Stimulated activated CD8-positive, alpha-beta memory T cell treated with anti-CD3 and anti-CD28 coated beads, Interleukin-12 subunit alpha, Interleukin-12 subunit beta, amount 100 ng/mL, for 1 hour (primary cell): ENCODE results near the gene LRGUK.
"Not testable (repeated sequence)": the region's sequence is repeated elsewhere in the genome, so short reads cannot be mapped to it uniquely, and the experiment has no call there.

ENCODE experiments used
- DNase-seq: peaks from one replicate; pipeline ENCODE4 v3.0.0-alpha.2; 2020; ENCODE audit warnings: low read depth

LRGUK gene

DNA sequence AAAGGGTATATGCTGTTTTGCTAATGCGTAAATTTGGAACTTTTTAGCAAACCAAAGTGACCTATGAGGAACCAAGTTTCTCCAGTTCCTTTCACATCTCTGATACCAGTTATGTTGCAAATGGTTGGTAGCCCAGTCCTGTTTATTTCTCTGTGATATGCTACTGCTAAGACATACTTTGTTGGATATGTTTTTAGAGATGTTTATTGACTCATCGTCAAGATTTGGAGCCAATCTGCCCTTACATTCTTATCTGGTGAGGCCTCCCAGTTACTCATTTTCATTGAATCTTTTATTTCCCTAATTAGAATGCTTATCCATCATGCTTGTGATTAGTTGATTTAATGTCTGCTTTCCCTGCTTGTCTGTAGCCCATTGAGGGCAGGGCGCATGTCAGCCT is 58.9 kb downstream of the LRGUK start:
- DNase-seq: no peak

DNA sequence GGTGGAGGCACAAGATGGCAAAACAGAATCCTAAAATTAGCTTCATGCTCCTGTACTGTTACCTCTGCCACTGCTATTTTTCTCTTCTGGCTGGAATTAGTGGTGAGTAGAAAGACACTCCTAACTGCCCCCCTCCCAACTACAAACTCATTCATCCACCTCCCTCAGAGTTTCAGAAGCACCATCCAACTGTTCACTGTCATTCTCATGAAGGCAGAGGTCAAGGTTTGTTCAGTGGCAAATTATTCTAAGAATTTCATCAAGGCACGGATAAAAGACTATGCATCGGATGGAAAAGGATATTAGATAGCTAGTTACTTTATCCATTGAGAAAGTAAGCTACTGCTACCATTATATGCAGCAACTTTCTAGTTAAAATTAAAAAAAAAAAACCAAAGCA is 59.7 kb downstream of the LRGUK start:
- no peak for DNase-seq

DNA sequence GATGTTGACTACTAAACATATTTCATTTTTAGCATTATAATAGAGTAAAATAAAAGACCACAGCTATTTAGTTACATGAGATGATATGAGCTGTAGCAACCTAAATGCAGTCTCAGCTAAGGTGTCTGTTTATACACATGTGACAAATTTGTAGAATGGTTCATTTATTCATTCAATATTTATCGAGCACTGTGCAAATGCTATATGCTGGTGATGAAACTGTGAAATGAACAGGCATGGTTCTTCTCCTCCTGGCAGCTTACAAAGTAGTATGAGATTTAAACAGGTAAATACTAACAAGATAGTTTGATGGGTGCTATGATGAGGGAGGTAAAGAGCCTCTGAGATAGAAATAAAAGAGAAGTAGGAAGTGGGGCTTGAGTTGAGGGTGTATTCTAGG is 60.8 kb downstream of the LRGUK start:
- no peak for DNase-seq

DNA sequence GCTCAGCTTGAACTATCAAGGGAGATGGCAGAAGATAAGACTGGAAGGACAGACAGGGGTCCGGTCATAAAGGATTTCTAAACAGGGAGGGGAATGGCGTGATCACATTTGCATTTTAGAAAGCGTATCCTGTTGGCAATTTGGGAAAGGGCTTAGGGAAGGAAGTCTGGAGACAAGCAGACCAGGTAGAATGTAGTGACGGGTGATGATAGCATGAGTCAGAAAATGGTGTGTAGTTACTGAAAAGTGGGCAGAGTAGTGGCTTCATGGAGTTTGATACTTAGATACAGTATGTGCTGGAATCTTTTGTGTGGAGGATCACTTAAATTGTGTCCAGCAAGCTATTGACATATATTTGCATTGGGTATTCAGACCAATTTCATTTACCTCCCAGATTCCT is 61.2 kb downstream of the LRGUK start:
- DNase-seq: no peak

DNA sequence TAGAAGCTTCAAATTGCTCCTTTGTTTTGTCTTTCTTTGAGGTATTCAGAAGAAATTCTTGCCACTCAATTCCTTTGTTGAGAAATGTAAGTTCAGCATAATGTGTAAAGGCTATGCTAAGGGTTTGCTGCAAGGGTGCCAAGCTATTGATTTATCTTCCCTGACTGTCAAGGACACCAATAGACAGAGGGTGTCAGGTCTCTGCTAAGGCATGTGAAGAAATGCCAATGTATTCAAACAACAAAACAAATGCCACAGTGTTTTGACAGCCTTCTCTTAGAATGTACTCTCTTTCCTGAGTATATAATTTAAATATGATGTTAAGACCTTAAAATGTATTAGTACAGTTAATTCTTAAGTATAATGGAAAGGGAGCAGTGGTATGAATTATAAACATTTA is 62.4 kb downstream of the LRGUK start:
- no peak for DNase-seq

DNA sequence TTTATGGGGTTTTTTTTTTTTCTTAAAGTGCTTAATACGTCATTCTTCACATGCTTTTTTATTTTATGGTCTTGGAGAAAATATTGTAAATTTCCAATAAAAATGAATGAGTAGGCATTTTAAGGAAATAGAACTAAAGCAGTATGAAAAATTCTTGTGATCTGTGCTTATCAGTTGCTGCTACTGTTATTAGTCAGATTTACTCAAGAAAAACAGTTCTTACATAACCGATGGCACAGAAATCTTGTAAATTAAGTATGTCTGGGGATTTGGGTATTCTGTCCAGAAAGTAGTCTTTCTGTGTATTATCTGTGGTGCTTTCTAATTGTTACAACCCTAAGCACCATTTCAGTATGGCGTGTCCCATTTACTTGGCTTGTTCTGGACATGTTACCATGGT is 64.7 kb downstream of the LRGUK start:
- DNase-seq: no peak

DNA sequence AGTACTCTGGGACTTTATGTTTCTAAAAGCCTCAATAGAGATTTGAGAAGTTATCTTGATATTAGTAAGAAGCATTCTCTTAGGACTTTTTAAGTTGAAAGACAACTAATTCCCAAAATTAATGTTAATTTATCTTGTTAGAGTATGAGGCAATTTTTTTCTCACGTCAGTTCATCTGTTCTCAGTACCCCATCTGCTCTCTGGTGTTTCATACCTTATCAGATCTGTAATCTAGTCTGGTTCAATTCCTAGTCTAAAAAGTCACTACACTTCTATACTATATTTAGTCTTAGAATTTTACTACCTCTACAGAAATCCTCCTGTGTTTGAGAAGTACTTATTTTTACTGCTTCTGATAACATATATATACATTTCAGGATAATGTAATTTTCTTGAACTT is 66.1 kb downstream of the LRGUK start:
- no peak for DNase-seq

DNA sequence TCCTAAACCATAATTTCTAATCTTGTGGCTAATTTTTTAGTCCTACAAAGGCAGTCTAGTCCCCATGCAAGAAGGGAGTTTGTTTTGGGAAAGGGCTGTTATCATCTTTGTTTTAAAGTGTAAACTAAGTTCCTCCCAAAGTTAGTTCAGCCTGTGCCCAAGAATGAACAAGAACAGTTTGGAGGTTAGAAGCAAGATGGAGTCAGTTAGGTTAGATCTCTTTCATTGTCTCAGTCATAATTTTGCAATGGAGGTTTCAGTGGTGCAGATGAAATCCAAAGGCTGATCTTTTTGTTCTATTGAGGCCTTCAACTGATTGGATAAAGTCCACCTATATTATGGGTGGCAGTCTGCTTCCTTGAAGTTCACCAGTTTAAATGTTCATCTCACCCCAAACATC is 68.1 kb downstream of the LRGUK start:
- no peak for DNase-seq

DNA sequence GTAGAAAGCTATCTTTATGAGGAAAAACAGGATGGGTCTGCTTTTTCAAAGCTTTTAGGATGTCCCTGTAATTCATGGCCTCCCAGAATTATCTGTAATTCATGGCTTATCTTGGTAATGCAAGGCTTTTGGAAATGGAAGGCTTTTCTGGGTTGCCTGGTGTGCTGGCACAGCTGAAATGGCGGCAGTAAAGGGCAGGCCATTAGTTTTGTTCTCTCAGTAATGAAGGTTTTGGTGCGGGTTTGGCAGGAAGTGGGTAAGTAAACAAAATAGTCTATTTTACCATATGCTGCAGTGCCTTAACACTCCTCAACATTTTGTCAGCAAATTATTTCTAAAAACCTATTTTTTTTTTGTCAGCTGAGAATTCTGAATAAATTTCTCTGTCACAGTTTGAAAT is 69.3 kb downstream of the LRGUK start:
- DNase-seq: no peak

DNA sequence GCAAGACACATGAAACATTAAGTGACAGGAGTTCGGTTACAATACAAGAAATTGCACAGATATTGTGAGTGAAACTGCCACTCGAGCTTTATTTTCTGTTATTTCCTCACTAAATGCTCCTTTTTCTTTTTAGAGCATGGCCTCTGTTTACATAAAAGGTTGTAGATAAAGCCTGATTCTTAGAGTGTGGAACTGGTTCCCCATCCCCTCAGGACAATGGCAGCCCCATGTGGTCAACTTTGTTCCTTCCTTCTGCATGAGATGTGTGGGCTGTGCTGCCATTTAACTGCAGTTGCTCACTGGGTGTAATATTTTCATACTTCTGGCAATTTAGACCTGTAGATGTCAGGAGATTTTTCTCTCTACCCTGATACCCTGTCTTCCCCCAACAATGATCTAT is 70.2 kb downstream of the LRGUK start:
- no peak for DNase-seq

DNA sequence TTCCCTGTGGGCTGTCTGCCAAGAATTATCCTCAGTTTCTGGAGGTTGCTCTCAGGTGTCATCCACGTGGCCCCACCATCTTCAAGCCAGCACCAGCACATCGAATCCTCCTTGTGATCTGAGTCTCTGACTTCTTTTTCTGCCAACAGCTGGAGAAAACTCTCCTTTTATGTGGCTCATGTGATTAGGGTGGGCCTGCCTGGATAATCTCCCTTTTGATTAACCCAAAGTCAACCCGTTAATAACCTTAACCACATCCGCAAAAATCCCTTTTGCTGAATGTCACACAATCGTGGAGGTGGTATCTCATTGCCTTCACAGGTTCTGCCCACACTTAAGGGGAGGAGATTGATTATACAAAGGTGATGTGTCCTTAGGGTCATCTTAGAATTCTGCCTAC is 73.8 kb downstream of the LRGUK start:
- DNase-seq: no peak

DNA sequence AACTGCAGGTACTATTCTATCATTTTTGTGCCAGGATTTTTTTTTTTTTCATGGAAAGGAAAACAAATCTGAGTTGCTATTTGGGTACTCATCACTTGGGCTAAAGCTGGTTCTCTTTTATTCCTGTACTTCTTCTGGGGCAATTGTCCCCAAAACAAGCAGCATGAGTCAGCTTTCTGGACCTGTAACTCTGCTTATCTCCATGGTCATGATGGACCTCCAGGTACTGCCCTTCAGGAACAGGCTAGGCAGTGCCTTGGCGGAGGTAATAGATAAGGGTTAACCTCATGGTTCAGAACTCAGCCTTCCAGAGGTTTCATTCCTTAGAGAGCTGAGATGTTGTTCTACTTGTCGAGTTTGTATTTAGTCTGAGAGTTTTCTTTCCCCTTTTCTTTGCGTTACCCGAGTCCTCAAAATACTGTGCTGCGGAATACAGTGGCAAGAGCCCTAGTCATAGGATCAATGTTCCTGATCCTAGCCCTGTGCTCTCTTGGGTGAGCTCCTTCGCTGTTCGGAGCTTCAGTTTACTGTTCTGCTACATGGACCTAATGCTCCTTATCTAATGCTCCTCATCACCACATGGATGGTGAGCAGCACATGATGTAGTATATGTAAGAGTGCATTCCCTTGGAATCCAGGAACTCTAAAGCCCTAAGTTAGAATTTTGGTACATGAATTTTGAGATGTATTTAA is 74.6 kb downstream of the LRGUK start:
- DNase-seq: no peak

DNA sequence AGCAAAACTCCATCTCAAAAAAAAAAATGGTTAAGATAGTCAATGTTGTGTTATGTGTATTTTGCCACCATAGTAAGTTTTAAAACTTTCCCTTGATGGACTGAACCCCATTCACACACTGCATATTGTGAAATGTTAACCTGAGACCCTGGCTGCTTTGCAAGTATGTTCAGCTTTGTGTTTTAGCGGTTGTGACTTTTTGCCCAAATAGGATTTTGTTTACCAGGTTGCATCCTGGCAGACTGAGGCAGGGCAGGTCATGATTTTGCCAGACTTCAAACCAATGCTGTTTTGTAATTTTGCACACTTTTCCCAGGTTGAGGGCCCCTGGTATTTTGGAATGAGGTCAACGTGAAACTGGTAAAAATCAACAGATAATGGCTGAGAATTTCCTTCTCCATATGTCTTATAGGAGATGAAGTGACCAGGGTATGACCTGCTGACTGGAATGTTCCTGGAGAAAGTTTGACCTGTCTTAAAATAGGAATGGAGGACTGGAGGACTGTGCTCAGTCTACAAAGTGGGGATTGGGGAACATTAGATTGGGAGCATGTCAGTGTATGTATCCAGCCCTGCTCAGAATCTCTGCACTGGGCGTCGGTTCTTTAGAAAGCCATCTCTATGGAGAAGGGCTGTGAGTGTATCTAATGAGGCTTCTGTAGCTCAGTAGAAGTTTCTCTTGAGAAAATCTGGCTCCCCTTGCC is 76.2 kb downstream of the LRGUK start:
- no peak for DNase-seq

DNA sequence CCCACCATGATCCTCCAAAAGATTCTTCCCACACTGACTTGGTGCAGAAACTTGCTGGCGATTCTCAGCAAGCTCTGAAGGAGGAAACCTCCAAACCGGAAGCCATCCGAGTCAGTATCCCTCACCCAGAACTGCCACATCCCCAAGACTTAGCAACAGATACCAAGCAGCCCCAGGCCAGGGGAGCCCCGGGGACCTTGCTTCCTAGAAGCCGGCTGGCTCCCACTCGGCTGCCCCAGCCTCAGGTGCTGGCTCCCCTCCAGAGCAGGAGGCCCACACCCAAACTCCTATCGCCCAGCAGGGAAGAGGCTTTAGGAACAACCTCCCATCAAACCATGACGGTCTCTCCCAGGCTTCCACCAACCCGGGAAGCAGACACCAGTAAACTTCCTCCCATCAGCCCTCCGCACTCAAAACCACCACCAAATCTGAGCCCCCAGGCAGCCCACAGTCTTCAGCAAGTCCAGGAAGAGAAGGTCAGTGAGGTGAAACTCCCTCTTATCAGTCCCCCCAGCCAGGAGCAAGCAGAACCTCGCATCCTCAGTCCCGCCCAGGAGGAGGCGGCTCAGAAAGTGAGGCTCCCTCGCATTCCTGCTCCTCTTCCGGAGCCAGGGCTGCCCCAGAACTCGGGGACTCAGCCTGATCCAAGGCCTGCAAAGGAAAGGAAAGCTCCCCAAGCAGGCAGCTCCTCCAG is 82.3 kb downstream of the LRGUK start:
- no peak for DNase-seq

DNA sequence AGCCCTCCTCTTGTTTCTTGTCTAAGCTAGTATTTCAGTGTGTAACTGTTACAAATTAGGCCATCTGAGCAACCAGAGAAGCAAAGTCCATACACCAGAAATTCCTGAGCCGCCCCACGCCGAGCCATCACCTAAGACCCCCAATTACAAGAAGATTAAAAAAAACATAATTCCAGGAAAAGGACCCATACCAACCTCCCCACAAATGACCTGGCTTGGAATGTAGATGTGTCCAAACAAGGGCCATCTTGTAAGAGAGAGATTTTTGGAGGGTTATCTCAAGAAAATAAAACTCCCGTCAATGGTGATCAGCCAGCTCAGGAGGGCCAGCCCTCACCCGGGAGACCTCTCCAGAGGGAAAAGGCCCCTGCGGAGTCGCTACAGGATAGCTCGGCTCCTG is 83.1 kb downstream of the LRGUK start:
- no peak for DNase-seq

DNA sequence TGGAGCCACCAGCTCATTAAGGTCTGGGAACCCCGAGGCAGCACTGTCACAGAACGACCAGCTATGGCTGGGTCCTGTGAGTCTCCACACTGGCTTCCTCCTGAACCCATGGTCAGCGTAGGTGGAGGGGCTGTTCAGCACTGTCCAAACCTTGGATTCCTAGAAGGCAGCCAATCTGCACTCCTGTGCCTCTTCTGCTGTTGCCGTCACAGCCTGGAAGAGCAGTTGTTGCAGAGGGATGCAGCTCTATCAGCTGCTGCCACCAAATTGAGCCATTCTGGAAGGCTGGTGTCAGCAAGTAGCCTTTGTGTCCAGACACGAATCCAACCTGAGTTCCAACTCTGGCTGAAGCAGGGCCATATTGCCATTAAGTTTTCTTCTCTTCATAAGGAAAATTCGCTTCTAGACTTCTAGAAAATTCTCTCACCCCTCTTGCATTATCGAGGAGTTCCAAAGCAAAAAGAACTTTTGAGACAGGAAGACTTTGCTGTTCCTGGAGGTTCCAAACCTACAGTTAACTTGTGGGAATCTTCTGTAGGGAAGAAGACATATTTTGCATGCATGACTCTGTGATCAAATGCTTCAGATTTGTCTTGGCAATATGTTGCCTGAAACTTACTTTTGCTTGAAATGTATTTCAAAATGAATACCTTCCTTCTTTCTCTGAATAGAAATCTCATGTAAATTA is 84.0 kb downstream of the LRGUK start:
- no peak for DNase-seq

DNA sequence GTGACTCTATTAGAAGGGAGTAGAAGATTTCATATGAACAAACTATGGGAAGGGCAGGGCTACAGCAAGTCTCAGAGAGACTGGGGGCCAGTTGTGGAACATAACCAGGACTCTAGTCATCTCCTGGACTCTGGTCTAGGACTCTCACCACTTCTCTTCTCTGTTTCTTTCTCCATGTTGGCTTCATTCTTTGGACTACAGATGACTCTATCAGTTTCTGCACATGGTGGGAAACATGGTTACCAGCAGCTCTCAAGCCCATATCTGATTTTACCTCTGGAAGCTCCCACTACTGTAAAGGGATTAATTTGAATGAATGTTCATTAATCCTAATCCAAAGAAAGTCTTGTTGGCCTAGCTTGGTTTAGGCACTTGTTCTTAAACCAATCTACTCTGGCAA is 84.7 kb downstream of the LRGUK start:
- DNase-seq: no peak

DNA sequence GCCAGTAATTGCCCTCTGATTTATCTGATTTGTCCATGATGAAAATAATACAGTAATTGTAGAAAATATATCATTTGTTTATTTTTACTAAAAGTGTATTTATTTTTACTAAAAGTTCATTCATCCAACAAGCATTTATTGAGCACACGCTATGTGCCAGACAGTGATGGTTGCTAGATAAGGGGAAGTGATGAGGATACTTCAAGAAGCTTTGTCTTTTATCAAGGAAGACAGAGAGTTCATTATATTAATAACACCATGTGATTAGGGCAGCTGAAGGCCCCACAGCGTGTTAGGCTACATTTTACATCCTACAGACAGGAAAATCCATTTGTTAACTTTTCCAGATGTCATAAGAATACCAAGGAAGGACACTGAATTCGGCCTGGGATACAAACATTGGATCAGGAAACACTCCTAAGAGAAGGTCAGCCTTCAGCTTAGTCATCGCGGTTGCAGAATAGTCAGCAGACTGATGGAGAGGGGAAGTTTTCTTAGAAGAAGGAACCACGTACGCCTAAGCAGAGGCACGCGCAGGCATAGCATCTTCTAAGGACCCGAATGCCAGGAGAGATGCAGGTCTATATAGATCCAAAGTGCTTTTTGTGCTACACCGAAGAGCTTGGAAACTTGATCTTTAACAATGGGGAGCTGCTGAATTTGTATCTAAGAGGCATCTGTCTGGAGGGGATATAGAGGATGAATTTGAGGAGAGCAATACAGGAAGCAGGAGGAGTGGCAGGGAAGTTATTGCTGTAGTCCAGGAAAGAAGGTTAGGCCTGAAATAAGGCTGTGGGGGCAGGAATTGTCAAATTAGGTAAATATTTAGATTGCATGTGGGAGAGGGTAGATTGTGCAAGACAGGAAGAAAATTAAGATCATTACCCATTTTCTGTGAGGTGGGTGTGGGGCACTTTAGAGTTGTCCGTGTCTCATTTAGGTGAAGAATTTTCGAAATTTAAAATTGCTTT is 85.7 kb downstream of the LRGUK start:
- no peak for DNase-seq

DNA sequence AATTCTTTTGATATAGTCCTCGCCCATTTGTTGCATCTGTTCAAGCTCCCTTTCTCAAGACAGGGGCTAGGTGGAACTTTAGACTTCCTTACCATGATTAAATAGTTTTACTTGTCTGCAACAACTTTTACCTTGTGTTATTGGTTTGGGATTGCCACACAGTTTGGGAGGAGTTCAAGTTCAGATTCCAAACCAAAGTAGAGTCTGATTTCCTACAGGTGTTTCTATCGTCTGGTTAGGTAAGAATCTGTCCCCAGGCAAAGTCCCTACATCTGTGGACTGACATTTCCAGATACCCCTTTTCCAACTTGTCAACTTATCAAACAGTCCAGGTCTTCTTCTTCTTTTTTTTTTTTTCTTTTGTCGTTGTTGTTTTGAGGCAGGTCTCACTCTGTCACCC is 93.1 kb downstream of the LRGUK start:
- no peak for DNase-seq

DNA sequence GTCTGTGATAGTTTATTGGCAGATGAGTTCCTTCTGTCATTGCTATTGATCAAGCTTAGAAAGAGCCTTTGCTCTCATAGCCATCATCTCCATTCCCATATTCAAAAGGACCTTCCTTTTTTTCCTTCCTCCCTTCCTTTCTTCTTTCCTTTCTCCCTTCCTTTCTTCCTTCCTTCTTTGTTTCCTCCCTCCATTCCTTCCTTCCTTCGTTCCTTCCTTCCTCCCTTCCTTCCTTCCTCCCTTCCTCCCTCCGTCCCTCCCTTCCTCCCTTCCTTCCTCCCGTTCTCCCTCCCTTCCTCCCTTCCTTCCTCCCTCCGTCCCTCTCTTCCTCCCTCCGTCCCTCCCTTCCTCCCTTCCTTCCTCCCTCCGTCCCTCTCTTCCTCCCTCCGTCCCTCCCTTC is 104.2 kb downstream of the LRGUK start:
- DNase-seq: not testable (repeated sequence)

DNA sequence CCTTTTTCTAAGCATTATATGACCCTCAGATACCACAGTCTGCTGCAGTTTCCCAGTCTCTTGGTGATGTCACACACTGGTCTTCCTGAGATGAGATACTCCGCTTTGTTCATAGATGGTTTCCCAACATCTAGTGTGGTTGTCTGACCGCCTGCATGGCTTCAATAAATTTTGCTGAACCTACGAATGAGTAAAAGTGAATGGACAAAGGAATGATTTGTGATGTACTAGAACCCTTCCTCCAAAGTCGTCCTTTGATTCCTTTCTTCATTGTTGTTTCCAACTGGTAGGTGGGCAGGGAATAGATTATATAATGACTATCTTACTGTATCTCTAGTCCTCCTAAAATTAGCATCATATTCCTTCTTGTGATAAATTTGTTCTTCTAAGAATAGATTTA is 107.1 kb downstream of the LRGUK start:
- DNase-seq: no peak

DNA sequence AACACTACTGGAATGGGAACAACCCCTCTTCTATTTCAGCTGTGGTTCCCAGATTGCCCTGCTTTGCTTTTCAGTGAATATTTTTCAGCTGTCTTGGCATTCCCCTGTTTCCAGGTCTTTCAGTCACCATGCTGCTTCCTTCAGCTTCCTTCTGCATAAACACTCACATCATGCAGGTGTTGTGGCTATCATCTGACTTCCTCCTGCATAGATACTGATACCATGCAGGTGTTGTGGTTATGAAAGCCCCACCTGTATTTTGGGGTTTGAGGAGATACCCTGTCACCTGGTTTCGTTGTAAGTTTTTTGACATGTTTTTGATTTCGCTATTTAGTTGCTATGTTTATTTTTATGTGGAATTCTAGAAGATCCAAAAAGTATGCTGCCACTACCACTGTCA is 118.1 kb downstream of the LRGUK start:
- DNase-seq: no peak
